Muscle of back (tissue), 11 donors: ENCODE results near the gene OR2W3. TPM values are rescaled to one million over a fixed set of nuclear protein-coding genes. Genes with fewer than 3 reads are reported as not detected.
A peak's percentile ranks its signal among the peaks of the same experiment; 100 is the strongest.

ENCODE experiments used
- DNase-seq, 3 donors: peaks; one replicate each; pipeline versions ENCODE4 v3.0.0 to v3.0.0-alpha.2; 2013
- polyA plus RNA-seq, 10 donors: library from polyadenylated mRNA; unstranded; fragments of 120-200 nt; gene quantifications; one replicate each; pipeline ENCODE4 v1.2.1, GENCODE V29; 2013; ENCODE audit not compliant: insufficient read length in 10 of 10

OR2W3 gene
- polyA plus RNA-seq, 10 donors = 0.30 to 2.2 (median 1.5) TPM

DNA sequence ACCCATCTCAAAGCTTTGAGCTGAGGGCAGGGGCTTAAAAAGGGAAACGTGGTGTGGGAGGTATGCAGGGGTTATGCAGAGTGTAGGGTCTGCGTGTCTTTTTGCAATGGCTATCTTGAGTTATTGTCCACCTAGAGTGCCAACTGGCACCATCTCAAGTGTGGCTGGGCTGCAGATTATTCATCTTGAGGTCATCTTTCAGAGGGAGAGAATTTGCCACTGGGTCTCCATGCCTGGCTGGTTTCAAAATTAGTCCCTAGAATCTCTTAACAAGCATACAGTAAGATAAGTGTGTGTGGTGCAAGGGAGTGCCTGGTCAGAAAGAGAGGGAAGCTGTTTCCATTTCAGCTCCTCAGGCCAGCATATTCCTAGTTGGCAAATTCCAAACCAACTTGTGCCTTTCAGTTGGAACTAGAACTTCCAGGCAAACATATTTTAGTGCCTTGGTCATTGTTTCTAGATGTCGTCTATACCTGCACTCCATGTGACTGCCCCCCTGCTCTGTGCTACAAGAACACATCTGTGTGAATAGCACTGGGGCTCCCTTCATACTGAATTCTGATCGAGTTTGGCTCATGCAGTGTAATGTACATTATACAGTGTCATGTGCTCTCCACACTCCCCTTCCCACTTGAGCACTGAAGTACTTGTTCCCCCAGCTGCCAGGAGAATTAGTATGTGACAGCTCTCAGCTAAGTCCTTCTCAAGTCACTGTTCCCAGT lies 19.7 kb downstream of the OR2W3 start:
- no peak for DNase-seq

DNA sequence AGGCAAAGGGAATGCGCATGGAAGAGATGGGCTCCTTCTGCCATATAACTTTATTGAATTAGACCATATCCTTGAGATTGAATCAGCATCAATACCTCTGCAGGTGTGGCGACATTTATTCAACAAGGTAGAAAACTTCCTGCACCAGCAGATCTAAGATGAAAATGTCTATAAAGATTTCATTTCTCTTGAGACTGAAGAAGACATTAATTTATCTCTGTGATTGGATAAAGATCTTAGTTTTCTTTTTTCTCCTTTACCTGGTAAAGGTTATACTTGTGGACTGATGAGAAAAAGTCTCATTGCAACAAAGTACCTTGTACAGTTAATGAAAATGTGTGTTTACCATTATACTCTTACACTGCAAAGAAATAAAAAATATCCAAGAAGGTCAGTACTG lies 24.6 kb downstream of the OR2W3 start, which contains the start of gene OR2T8:
OR2T8 (plus strand) TSS at position 301 of the 400 bp plus-strand sequence. CDS start 766 bp downstream, outside the sequence.
- no peak for DNase-seq

DNA sequence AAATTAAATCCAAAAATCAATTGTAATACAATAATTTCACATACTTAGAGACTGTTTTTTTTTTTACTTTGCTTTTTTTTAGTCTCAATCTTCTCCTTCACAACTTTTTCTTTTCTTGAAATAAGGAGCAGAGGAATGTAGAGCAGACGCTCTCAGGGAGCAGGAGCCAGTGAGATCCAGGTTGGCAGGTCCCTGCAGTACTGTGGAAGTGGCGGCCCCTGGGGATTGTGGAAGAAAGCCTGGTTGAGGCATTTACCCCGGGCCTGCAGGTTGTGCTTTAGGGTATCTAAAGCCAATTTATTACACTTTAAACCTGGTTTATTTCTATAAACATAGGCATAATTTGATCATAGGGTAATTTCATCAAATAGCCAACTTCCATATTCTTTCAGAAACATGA lies 28.6 kb downstream of the OR2W3 start:
- DNase-seq = no peak

- DNase-seq = no peak
Measured at GRCh38 chr1:247924868-247925267, 29.5 kb downstream of the OR2W3 start, which contains the start of gene OR2AJ1. OR2AJ1 (plus strand) TSS chr1:247924889; CDS start chr1:247933769, 8,880 bp downstream.

GRCh38 chr1:247933989-247934388 lies 38.6 kb downstream of the OR2W3 start:
- DNase-seq = no peak

DNA sequence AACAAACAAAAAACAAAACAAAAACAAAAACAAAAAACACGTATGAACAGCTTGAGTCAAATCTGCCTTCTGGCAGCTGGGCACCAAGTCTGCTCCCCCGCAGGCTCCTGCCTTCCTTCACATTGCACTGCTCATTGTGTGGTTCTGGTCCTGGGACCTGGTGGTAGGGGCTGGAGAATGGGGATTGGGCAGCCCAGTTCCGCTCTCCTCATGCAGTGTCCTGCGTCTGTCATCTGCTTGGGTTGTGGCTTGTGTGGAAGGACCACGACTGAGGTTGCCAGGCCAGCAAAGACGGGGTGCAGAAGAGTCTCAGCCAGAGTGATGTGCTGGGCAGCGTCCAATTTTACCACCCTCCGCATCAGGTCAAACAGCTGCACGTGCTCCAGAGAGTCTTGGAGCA lies 40.4 kb downstream of the OR2W3 start:
- DNase-seq = no peak

GRCh38 chr1:247936415-247936814 lies 41.0 kb downstream of the OR2W3 start:
- no peak for DNase-seq

DNA sequence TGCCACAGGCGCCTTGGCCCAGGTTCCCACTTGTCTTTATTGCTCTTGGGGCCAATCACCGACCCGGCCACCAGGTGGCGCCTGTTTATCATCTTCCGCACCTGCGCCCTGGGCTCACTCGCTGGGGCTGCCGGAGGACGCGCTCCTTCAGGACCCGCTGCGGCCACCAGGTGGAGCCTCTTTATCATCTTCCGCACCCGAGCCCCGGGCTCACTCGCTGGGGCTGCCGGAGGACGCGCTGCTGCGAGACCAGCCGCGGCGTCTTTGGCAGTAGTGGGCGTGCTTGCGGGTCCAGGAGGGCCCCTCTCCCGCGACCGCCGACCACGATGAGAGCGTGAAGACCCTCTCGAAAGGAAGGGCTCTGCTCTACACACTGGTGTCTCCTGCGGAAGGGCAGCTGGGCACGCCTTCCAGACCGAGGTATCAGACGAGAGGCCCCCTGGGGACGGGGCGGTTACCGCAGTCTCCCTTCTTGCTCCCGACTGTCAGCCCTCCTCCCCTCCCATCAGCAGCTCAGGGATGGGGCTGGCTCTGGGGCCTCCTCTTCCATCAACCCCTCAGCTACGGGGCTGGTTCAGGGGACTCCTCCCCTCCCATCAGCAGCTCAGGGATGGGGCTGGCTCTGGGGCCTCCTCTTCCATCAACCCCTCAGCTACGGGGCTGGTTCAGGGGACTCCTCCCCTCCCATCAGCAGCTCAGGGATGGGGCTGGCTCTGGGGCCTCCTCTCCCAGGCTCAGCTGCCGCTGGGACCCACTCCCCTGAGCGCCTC lies 41.8 kb downstream of the OR2W3 start:
- DNase-seq = peak; percentile 17 to 49 (median 44)

DNA sequence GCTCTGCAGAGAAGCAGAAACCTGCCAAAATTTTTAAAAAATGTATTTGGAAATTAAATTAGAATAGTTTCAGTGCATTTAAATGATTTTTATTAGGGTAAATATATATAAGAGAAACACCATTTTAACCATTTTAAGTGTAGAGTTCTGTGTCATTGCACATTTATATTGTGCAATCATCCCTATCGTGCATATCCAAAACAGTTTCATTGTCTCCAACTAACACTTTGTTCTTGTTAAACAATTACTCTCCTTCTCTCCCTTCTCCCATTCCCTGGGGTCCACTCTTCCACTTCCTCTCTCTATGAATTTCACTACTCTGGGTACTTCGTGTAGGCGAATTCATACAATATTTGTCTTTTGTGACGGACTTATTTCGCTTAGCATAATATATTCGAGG lies 47.2 kb downstream of the OR2W3 start:
- no peak for DNase-seq

Other genes starting within 250 kb of the OR2W3 start
- not detected for gene OR13G1, start 215.8 kb upstream of the OR2W3 start, polyA plus RNA-seq
- not detected for gene OR6F1, start 178.9 kb upstream of the OR2W3 start, polyA plus RNA-seq
- gene OR14K1, start 157.0 kb upstream of the OR2W3 start, polyA plus RNA-seq = not detected
- gene OR14A2, start 147.4 kb upstream of the OR2W3 start, polyA plus RNA-seq = not detected
- gene OR1C1, start 135.0 kb upstream of the OR2W3 start, polyA plus RNA-seq = not detected
- not detected for gene OR14A16, start 71.5 kb upstream of the OR2W3 start, polyA plus RNA-seq
- not detected for gene OR11L1, start 53.7 kb upstream of the OR2W3 start, polyA plus RNA-seq
- 10 to 100 TPM in 1 of 10 donors, 1 to 10 TPM in 9; 2.3 to 11.2 (median 4.2) TPM for gene TRIM58, start 38.4 kb upstream of the OR2W3 start, polyA plus RNA-seq
- under 1 TPM in 2 of 10 donors, not detected in 8; 0.19 to 0.27 TPM for gene OR2T8, start 24.7 kb downstream of the OR2W3 start, polyA plus RNA-seq
- gene OR2AJ1, start 29.3 kb downstream of the OR2W3 start, polyA plus RNA-seq = not detected
- gene OR2L8, start 53.3 kb downstream of the OR2W3 start, polyA plus RNA-seq = not detected
- not detected for gene OR2AK2, start 69.6 kb downstream of the OR2W3 start, polyA plus RNA-seq
- not detected for gene OR2L5, start 118.1 kb downstream of the OR2W3 start, polyA plus RNA-seq
- under 1 TPM in 3 of 10 donors, not detected in 7; 0.04 to 0.08 (median 0.06) TPM for gene OR2L2, start 134.5 kb downstream of the OR2W3 start, polyA plus RNA-seq
- not detected for gene OR2L3, start 151.2 kb downstream of the OR2W3 start, polyA plus RNA-seq
- gene OR2L13, start 199.6 kb downstream of the OR2W3 start, polyA plus RNA-seq = under 1 TPM in 1 of 10 donors, not detected in 9; 0.05 TPM
- gene OR2M5, start 249.6 kb downstream of the OR2W3 start, polyA plus RNA-seq = not detected